ENCODE measurements around the gene DLGAP1. TPM values are rescaled to one million over a fixed set of nuclear protein-coding genes. Genes with fewer than 3 reads are reported as not detected.

The DLGAP1 gene
- total and polyA plus RNA-seq, 2 of the 4 experiments (the other 2 are of a cell fraction) = under 0.01 to 0.09 TPM

DNA sequence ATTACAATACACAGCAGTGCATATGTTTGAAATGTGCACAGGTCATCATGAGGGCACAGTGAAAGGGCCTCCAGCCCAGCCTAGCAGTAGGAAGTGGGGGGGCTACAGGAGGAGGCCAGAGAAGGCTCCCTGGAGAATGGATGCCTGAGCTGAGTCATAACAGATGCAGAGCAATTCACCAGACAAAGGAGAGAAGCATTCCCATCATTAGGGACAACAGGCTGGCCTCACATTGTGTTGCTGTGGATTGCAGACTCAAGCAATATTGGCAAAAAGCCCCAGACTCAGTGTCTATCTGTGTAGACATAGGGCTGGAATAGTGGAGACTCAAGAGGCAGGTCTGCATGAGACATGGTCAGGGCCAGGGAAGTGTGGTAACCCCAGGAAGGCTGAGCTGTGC, 329.9 kb downstream of the DLGAP1 start:
- CTCF ChIA-PET = no interaction called here
- H4K91ac ChIP-seq (ENCODE audit: insufficient read depth, low read depth, low read length) = no peak overlapping the region
- POLR2A ChIA-PET (ENCODE audit: unreplicated experiment) = no interaction called here
- H2BK5ac ChIP-seq (ENCODE audit: low read depth, low read length, poor library complexity, severe bottlenecking) = no peak overlapping the region
- H3K27ac ChIP-seq (ENCODE audit: insufficient read depth, low read length) = no peak overlapping the region
- H3K18ac ChIP-seq (ENCODE audit: low read depth, low read length) = no peak overlapping the region
- H3K4me2 ChIP-seq (ENCODE audit: low read depth, low read length) = no peak overlapping the region
- H3K56ac ChIP-seq (ENCODE audit: extremely low read depth, insufficient read depth, low read length) = no peak overlapping the region
- intact Hi-C loops (cut with micrococcal nuclease) = no loop called here
- H4K8ac ChIP-seq (ENCODE audit: low read depth in 2 of 2, low read length in 2 of 2) = no peak overlapping the region
- no peak for DNase-seq
- no peak overlapping the region for H4K5ac ChIP-seq (ENCODE audit: low read depth, low read length)
- no peak overlapping the region for H3K14ac ChIP-seq (replicated peaks; ENCODE audit: low read depth, low read length)
- no peak overlapping the region for H2BK120ac ChIP-seq (ENCODE audit: low read depth, low read length)
- no TSS peak for BruUV-seq (replicated peaks)
- H2AFZ ChIP-seq (replicated peaks; ENCODE audit: low read length, poor library complexity) = no peak overlapping the region
- no peaks in the 10 kb centered on the region for H3K79me1 ChIP-seq (ENCODE audit: low read depth in 1 of 2, low read length in 2 of 2)
- TF ChIP-seq, protein P1, sequence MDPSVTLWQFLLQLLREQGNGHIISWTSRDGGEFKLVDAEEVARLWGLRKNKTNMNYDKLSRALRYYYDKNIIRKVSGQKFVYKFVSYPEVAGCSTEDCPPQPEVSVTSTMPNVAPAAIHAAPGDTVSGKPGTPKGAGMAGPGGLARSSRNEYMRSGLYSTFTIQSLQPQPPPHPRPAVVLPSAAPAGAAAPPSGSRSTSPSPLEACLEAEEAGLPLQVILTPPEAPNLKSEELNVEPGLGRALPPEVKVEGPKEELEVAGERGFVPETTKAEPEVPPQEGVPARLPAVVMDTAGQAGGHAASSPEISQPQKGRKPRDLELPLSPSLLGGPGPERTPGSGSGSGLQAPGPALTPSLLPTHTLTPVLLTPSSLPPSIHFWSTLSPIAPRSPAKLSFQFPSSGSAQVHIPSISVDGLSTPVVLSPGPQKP (IDR thresholded peaks at IDR 0.05; ENCODE audit: borderline replicate concordance, low read depth, low read length) = no peak
- TF ChIP-seq MAZ (IDR thresholded peaks at IDR 0.05; ENCODE audit: borderline replicate concordance, low read depth, low read length) (no peak), MXI1 (IDR thresholded peaks at IDR 0.05; ENCODE audit: borderline replicate concordance, low read depth, low read length) (no peak), RFX5 (IDR thresholded peaks at IDR 0.05; ENCODE audit: low read depth, low read length) (no peak), MAFK (IDR thresholded peaks at IDR 0.05; ENCODE audit: low read depth, low read length) (no peak), FOS (IDR thresholded peaks at IDR 0.05; ENCODE audit: low read depth, low read length) (no peak), BHLHE40 (IDR thresholded peaks at IDR 0.05; ENCODE audit: low read depth, low read length) (no peak), NFE2L2 (IDR thresholded peaks at IDR 0.05; ENCODE audit: low read depth, low read length) (no peak)
- TF ChIP-seq, protein P2, sequence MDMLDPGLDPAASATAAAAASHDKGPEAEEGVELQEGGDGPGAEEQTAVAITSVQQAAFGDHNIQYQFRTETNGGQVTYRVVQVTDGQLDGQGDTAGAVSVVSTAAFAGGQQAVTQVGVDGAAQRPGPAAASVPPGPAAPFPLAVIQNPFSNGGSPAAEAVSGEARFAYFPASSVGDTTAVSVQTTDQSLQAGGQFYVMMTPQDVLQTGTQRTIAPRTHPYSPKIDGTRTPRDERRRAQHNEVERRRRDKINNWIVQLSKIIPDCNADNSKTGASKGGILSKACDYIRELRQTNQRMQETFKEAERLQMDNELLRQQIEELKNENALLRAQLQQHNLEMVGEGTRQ (IDR thresholded peaks at IDR 0.05; ENCODE audit: low read depth, low read length) = no peak
- no peak overlapping the region for H3K9ac ChIP-seq (ENCODE audit: low read depth, low read length)
- H3K4me1 ChIP-seq (ENCODE audit: control insufficient read depth, insufficient read depth, low read length) = no peaks in the 10 kb centered on the region
- H3K23ac ChIP-seq (ENCODE audit: low read depth, low read length) = no peak overlapping the region
- H3K4me3 ChIP-seq (ENCODE audit: insufficient read depth, low read depth, low read length) = no peak overlapping the region
- no peaks in the 10 kb centered on the region for H4K20me1 ChIP-seq (ENCODE audit: insufficient read depth, low read length)
- dilution Hi-C loops (cut with HindIII; ENCODE audit: low sequenced_read_pairs, unreplicated experiment) = no loop called here
- no peaks in the 10 kb centered on the region for H3K27me3 ChIP-seq (ENCODE audit: control insufficient read depth, insufficient read depth, low read length)
- no peak overlapping the region for H3K4ac ChIP-seq (ENCODE audit: low read depth, low read length)
- no peak for ATAC-seq (ENCODE audit: low read depth)
- H2BK15ac ChIP-seq (ENCODE audit: low read depth, low read length) = no peak overlapping the region
- H2BK20ac ChIP-seq (ENCODE audit: low read depth, low read length) = no peak overlapping the region
- no peaks in the 10 kb centered on the region for H3K36me3 ChIP-seq (ENCODE audit: control insufficient read depth, insufficient read depth, low read length)
- H3K9me3 ChIP-seq (ENCODE audit: control insufficient read depth, insufficient read depth, low read length) = no peaks in the 10 kb centered on the region
- H3K9me1 ChIP-seq (ENCODE audit: insufficient read depth, low read length) = no peaks in the 10 kb centered on the region
- H2AK5ac ChIP-seq (ENCODE audit: low read depth, low read length) = no peak overlapping the region
- in situ Hi-C loops (cut with MboI; ENCODE audit: low sequenced_read_pairs) = no loop called here
- no peak overlapping the region for H2AK9ac ChIP-seq (replicated peaks; ENCODE audit: low read depth, low read length, poor library complexity)
